GM10248 (cell line): Measurements from ENCODE around the gene ZNF714.

Experiments used
- CTCF ChIA-PET: fragments of 300-600 bp; sonication (Branson Sonifier 250); formaldehyde crosslinking; extraction: SDS; loops from one replicate; lab custom pipeline; 2021; ENCODE audit warnings: antibody characterized with exemption; lab: Yijun Ruan, JAX
- POLR2A ChIA-PET: fragments of 350-650 bp; sonication (Branson Sonifier 250); formaldehyde crosslinking; extraction: SDS; loops from one replicate; lab custom pipeline; 2020; ENCODE audit warnings: antibody characterized with exemption; lab: Yijun Ruan, JAX
- DNase-seq: peaks from one replicate; pipeline ENCODE4 v3.0.0; 2012; ENCODE audit errors: extremely low spot score
- TF ChIP-seq, protein P1 (sequence below): IDR thresholded peaks from 2 replicates; pipeline ENCODE4 v1.5.1; 2012; ENCODE audit warnings: mild to moderate bottlenecking, low read depth; ENCODE audit errors: extremely low read depth, missing control alignments, control extremely low read depth

ZNF714 gene

GRCh38 chr19:21127898-21128297 lies 45.9 kb downstream of the ZNF714 start:
- ChIA-PET CTCF (no interaction called here), POLR2A (no interaction called here)
- no peak for DNase-seq
- TF ChIP-seq, protein P1, sequence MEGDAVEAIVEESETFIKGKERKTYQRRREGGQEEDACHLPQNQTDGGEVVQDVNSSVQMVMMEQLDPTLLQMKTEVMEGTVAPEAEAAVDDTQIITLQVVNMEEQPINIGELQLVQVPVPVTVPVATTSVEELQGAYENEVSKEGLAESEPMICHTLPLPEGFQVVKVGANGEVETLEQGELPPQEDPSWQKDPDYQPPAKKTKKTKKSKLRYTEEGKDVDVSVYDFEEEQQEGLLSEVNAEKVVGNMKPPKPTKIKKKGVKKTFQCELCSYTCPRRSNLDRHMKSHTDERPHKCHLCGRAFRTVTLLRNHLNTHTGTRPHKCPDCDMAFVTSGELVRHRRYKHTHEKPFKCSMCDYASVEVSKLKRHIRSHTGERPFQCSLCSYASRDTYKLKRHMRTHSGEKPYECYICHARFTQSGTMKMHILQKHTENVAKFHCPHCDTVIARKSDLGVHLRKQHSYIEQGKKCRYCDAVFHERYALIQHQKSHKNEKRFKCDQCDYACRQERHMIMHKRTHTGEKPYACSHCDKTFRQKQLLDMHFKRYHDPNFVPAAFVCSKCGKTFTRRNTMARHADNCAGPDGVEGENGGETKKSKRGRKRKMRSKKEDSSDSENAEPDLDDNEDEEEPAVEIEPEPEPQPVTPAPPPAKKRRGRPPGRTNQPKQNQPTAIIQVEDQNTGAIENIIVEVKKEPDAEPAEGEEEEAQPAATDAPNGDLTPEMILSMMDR: no peak

DNA sequence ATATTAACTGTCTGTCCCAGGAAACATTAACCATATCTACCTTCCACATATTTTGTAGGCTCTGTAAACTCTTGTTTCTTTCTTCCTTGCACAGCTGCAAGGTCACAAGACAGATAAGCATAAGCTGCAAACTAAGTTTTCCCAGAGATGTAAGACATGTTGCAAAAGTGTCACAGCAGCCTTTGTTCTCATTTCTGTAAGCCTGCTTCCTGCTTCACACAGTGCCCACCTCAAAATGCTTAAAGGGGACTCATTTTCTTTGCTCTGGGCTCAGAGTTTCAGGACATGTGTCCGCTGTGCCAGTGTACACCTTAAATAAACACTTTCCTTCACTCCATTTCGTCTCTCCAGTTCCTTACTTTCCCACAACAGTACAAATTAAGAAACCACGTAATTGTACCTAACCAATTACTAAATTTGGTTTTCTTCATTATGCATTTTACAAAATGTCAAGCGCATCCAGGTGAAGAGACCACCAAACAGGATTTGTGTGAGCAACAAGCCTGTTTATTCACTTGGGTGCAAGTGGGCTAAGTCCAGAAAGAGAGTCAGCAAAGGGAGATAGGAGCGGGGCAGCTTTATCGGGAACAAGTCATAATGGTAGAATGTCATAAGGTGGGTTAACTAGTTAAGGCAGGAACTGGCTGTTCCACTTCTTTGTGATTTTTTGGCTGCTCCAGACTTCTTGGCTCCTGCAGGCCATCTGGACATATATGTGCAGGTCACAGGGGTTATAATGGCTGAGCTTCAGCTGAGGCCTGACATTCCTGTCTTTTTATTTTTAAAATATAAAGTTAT lies 47.1 kb downstream of the ZNF714 start:
- ChIA-PET POLR2A (no interaction called here), CTCF (no interaction called here)
- no peak for DNase-seq
- TF ChIP-seq, protein P1: no peak

DNA sequence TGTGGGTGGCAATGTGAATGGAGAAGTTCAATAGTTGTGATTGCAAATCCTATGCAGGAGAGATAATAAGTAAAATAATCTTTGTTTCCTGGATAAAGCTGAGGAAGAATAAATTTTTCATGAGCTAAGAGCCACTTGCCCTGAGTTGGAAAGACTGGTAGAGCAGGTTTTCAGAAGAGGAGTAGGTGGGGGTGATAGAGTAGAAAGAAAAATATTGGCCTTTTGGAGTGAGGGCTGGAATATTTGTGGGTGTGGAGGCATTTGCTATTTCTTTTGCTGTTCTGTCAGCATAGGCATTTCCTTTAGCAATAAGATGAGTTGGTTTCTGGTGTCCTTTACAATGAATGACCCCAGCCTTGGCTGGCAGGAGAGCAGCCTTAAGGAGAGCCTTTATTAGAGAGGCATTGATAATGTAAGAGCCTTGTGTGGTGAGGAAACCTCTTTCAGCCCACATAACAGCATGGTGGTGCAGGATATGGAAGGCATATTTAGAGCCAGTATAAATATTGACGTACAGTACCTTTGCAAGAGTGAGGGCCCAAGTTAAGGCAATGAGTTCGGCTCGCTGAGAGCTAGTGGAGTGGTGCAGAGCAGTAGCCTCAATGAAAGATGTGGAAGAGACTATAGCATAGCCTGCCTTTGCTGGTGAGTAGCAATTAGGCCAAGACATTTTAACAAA lies 48.2 kb downstream of the ZNF714 start:
- POLR2A ChIA-PET: no interaction called here
- CTCF ChIA-PET: no interaction called here
- DNase-seq: no peak
- TF ChIP-seq, protein P1: no peak

GRCh38 chr19:21133633-21134032 lies 51.6 kb downstream of the ZNF714 start:
- CTCF ChIA-PET: interaction anchor here (1.2 kb wide), 1 partner anchor 22 kb away, joined by 3 read pairs; no protein-coding TSS in a partner anchor
- DNase-seq: no peak
- TF ChIP-seq, protein P1: no peak
- POLR2A ChIA-PET: no interaction called here

DNA sequence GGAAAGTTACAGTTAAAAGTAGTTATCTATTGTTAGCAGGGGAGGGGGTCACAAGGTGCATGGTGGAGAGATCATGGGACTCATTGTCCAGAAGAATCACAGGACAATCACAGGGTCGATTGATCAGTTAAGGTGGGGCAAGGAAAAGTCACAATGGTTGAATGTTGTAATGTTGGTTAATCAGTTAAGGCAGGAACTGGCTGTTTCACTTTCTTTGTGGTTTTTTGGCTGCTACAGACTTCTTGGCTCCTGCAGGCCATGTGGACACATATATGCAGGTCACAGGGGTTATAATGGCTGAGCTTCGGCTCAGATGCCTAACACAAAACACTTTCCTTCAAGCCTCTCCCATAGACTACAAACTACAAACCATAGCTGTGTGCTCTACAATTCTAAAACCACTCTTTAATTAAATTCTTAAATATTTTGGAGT lies 52.9 kb downstream of the ZNF714 start:
- TF ChIP-seq, protein P1: no peak
- ChIA-PET POLR2A (no interaction called here), CTCF (no interaction called here)
- DNase-seq: no peak

- CTCF ChIA-PET: no interaction called here
- TF ChIP-seq, protein P1: no peak
- POLR2A ChIA-PET: no interaction called here
- DNase-seq: no peak
These were observed 53.4 kb downstream of the ZNF714 start for GRCh38 chr19:21135433-21135832.
